HepG2 (cell line): ENCODE data around the gene GLYR1. TPM values are rescaled to one million over a fixed set of nuclear protein-coding genes. Genes with fewer than 3 reads are reported as not detected.

ENCODE experiments used
- ATAC-seq: fragments of 200-7000 bp; cut with Tn5 transposase; 3 replicates; pipeline ENCODE4 v1.9.1; 2020; ENCODE audit warnings: mild to moderate bottlenecking, moderate library complexity
- BruUV-seq: library from RNA; stranded (reverse); fragments of 400-500 nt; replicated peaks from 2 replicates; lab custom pipeline; 2021; lab: Mats Ljungman, UMichigan
- CTCF ChIA-PET: fragments of 300-600 bp; formaldehyde crosslinking; extraction: SDS; loops from one replicate; lab custom pipeline; 2021; ENCODE audit warnings: low total read pairs, inconsistent platforms, low intra/inter-chr PET ratio; lab: Yijun Ruan, JAX
- POLR2A ChIA-PET: fragments of 350-600 bp; sonication (Branson Sonifier 250); formaldehyde crosslinking; loops from one replicate; lab custom pipeline; 2020; ENCODE audit warnings: antibody characterized with exemption, inconsistent platforms; lab: Yijun Ruan, JAX
- DNase-seq: peaks from one replicate; pipeline ENCODE4 v3.0.0-alpha.2; 2015; ENCODE audit warnings: low spot score
- FAIRE-seq: peaks from 3 replicates; lab custom pipeline; 2011; peaks lifted over from hg19 to GRCh38; lab: Jason Lieb, UNC
- H2AFZ ChIP-seq: one replicate; pipeline ENCODE4 v1.6.1; 2011; ENCODE audit warnings: low read length, inconsistent platforms
- H3K27ac ChIP-seq: fragments of 300-600 bp; 3 replicates; pipeline ENCODE4 v1.8.0; 2011; ENCODE audit warnings: mixed run types, mild to moderate bottlenecking, mixed read lengths, low read length, inconsistent platforms; ENCODE audit not compliant: insufficient read depth; ENCODE audit errors: extremely low read length
- H3K27me3 ChIP-seq, 2 experiments: fragments of 200-600 bp in 1 of 2; 2 replicates in 1 of 2; 3 replicates in 1 of 2; pipeline versions ENCODE4 v1.6.0 to v1.8.0; 2011; ENCODE audit warnings: low read length in 2 of 2, mild to moderate bottlenecking in 2 of 2, moderate library complexity in 2 of 2, inconsistent platforms in 1 of 2; ENCODE audit not compliant: insufficient read depth in 2 of 2, control insufficient read depth in 1 of 2
- H3K36me3 ChIP-seq, 2 experiments: fragments of 200-600 bp in 1 of 2; replicated peaks in 1 of 2; 2 replicates in 1 of 2; 3 replicates in 1 of 2; pipeline versions ENCODE4 v1.5.1 to v1.8.0; 2011; ENCODE audit warnings: low read length in 2 of 2, inconsistent platforms in 1 of 2; ENCODE audit not compliant: insufficient read depth in 2 of 2, control insufficient read depth in 1 of 2
- H3K4me1 ChIP-seq: 2 replicates; pipeline ENCODE4 v1.5.1; 2012; ENCODE audit warnings: low read length, inconsistent platforms; ENCODE audit not compliant: insufficient read depth
- H3K4me2 ChIP-seq: 2 replicates; pipeline ENCODE4 v1.6.0; 2011; ENCODE audit warnings: low read depth, low read length, inconsistent platforms
- H3K4me3 ChIP-seq, 3 experiments: fragments of 200-600 bp in 1 of 3; sonication (generic), shearing (Covaris generic) in 1 of 3; replicated peaks in 1 of 3; 2 replicates each; pipeline ENCODE4 v1.5.1; 2011 to 2016; ENCODE audit warnings: low read length in 3 of 3, inconsistent platforms in 2 of 3, low read depth in 2 of 3, mild to moderate bottlenecking in 2 of 3, control low read depth in 1 of 3, mixed read lengths in 1 of 3; ENCODE audit not compliant: insufficient read depth in 1 of 3
- H3K79me2 ChIP-seq: one replicate; pipeline ENCODE4 v1.6.1; 2011; ENCODE audit warnings: low read length, inconsistent platforms; ENCODE audit not compliant: insufficient read depth
- H3K9ac ChIP-seq: 2 replicates; pipeline ENCODE4 v1.6.0; 2011; ENCODE audit warnings: mild to moderate bottlenecking, low read depth, low read length, inconsistent platforms; ENCODE audit not compliant: insufficient read depth
- H3K9me3 ChIP-seq: 2 replicates; pipeline ENCODE4 v1.5.1; 2012; ENCODE audit warnings: mild to moderate bottlenecking, low read length
- H4K20me1 ChIP-seq: 2 replicates; pipeline ENCODE4 v1.6.0; 2011; ENCODE audit warnings: inconsistent platforms, mild to moderate bottlenecking, low read length, moderate library complexity; ENCODE audit not compliant: insufficient read depth
- ADNP ChIP-seq: sonication (generic); formaldehyde crosslinking; IDR thresholded peaks from 2 replicates; pipeline ENCODE4 v1.4.0; 2020; ENCODE audit warnings: missing genetic modification reagents
- HNF4A ChIP-seq: sonication (generic); formaldehyde crosslinking; IDR thresholded peaks from 2 replicates; pipeline ENCODE4 v1.4.0; 2020; ENCODE audit warnings: missing genetic modification reagents
- HNF4G ChIP-seq, 2 experiments: sonication (generic) in 1 of 2; formaldehyde crosslinking in 1 of 2; IDR thresholded peaks; 2 replicates each; pipeline versions ENCODE4 v1.4.0 to v1.6.1; 2011 to 2020; ENCODE audit warnings: borderline replicate concordance in 2 of 2, low read depth in 2 of 2, mild to moderate bottlenecking in 2 of 2, low read length in 1 of 2, missing genetic modification reagents in 1 of 2, moderate library complexity in 1 of 2
- KDM1A ChIP-seq: IDR thresholded peaks from 2 replicates; pipeline ENCODE4 v1.6.1; 2016; ENCODE audit warnings: missing compliant biosample characterization
- MTA3 ChIP-seq: sonication (generic); formaldehyde crosslinking; IDR thresholded peaks from 2 replicates; pipeline ENCODE4 v1.4.0; 2020; ENCODE audit warnings: missing genetic modification reagents
- NCOR1 ChIP-seq: fragments of 200-600 bp; sonication (generic); IDR thresholded peaks from 2 replicates; pipeline ENCODE4 v1.7.0; 2017; ENCODE audit warnings: antibody characterized with exemption, low read length, borderline replicate concordance
- SALL1 ChIP-seq: sonication (generic); formaldehyde crosslinking; IDR thresholded peaks from 2 replicates; pipeline ENCODE4 v1.8.0; 2022; ENCODE audit warnings: mild to moderate bottlenecking, missing genetic modification reagents
- ZMYM3 ChIP-seq: sonication (generic); formaldehyde crosslinking; IDR thresholded peaks from 2 replicates; pipeline ENCODE4 v1.5.1; 2020; ENCODE audit warnings: mild to moderate bottlenecking, missing genetic modification reagents
- ZNF274 ChIP-seq: sonication (generic); formaldehyde crosslinking; IDR thresholded peaks from 2 replicates; pipeline ENCODE4 v1.5.1; 2020; ENCODE audit warnings: mild to moderate bottlenecking, missing genetic modification reagents
- ZNF382 ChIP-seq: sonication (generic); formaldehyde crosslinking; IDR thresholded peaks from 2 replicates; pipeline ENCODE4 v1.5.0; 2020; ENCODE audit warnings: missing genetic modification reagents, mild to moderate bottlenecking, borderline replicate concordance
- ZNF629 ChIP-seq: sonication (generic); formaldehyde crosslinking; conservative IDR thresholded peaks from 2 replicates; pipeline ENCODE4 v1.5.0; 2020; ENCODE audit warnings: missing genetic modification reagents
- WGBS: methylation state at CpG from one replicate; pipeline ENCODE4 v1.1.6; 2017; ENCODE audit warnings: low lambda C conversion rate; 5-methylcytosine and 5-hydroxymethylcytosine counted together
- in situ Hi-C: cut with HindIII; loops from 2 replicates; pipeline ENCODE4 v1.10.0; 2017; ENCODE audit warnings: low pct_unique_long_range_greater_than_20kb; ENCODE audit not compliant: extremely low pct_ligation_motif_present
- intact Hi-C: fragments of 100-400 bp; cut with micrococcal nuclease; formaldehyde crosslinking; loops from one replicate; pipeline ENCODE4 v1.10.0; 2022; ENCODE audit not compliant: unreplicated experiment
- polyA plus RNA-seq, 8 experiments: library from polyadenylated mRNA; depleted of rRNA in 3 of 8; stranded (reverse) in 7 of 8; unstranded in 1 of 8; fragments of >200 nt; fragmentation: Illumina TruSeq in 4 of 8; extraction: Trizol in 4 of 8; gene quantifications; 2 replicates each; pipeline versions ENCODE4 v1.2.1 to v1.2.3, GENCODE V29; 2011 to 2016; ENCODE audit warnings: low read depth in 4 of 8, missing spikeins in 1 of 8, mixed read lengths in 1 of 8; ENCODE audit not compliant: insufficient read depth in 1 of 8
- total RNA-seq, 5 experiments: library from RNA; depleted of rRNA; stranded (reverse); fragments of >200 nt; fragmentation: Illumina TruSeq; extraction: Trizol; gene quantifications; 2 replicates each; pipeline ENCODE4 v1.2.3, GENCODE V29; 2016; ENCODE audit warnings: low read depth in 1 of 5
- TF ChIP-seq, protein P1 (sequence below): sonication (generic); formaldehyde crosslinking; conservative IDR thresholded peaks from 2 replicates; pipeline ENCODE4 v1.4.0; 2020; ENCODE audit warnings: mild to moderate bottlenecking, missing genetic modification reagents, moderate library complexity
- TF ChIP-seq, protein P2 (sequence below): sonication (generic); formaldehyde crosslinking; IDR thresholded peaks from 2 replicates; pipeline ENCODE4 v1.4.0; 2020; ENCODE audit warnings: missing genetic modification reagents, borderline replicate concordance
- TF ChIP-seq, protein P3 (sequence below): sonication (generic); formaldehyde crosslinking; IDR thresholded peaks from 2 replicates; pipeline ENCODE4 v1.4.0; 2020; ENCODE audit warnings: missing genetic modification reagents, mild to moderate bottlenecking, borderline replicate concordance

The GLYR1 gene
- total and polyA plus RNA-seq, 2 of the 13 experiments (the other 11 are each of a cell fraction or from before 2014, with no cell fraction given), result 28.3 to 48.7 TPM

- no peaks in the 10 kb centered on the region for H4K20me1 ChIP-seq
- no peak overlapping the region for H2AFZ ChIP-seq
- H3K27me3 ChIP-seq, result no peaks in the 10 kb centered on the region; a peak in 1 of 5 replicates
- peak overlapping the region; percentile 51 for H3K4me2 ChIP-seq
- WGBS, result 32% methylated on average over 13 of the region's 13 CpGs
- no peaks in the 10 kb centered on the region for H3K36me3 ChIP-seq
- intact Hi-C loops, result no loop called here
- no peaks in the 10 kb centered on the region for H3K79me2 ChIP-seq
- no TSS peak for BruUV-seq
- no peak overlapping the region for H3K4me3 ChIP-seq
- POLR2A ChIA-PET, result interaction anchor here (1.2 to 1.3 kb wide), 2 partner anchors 10 to 24 kb away, joined by 3 read pairs; partner anchors contain the start of gene ROGDI
- no peak overlapping the region for H3K27ac ChIP-seq
- ATAC-seq (peak; percentile 27), DNase-seq (peak; percentile 33)
- in situ Hi-C loops, result no loop called here
- TF ChIP-seq ZNF382, result no peak
- TF ChIP-seq, protein P1, sequence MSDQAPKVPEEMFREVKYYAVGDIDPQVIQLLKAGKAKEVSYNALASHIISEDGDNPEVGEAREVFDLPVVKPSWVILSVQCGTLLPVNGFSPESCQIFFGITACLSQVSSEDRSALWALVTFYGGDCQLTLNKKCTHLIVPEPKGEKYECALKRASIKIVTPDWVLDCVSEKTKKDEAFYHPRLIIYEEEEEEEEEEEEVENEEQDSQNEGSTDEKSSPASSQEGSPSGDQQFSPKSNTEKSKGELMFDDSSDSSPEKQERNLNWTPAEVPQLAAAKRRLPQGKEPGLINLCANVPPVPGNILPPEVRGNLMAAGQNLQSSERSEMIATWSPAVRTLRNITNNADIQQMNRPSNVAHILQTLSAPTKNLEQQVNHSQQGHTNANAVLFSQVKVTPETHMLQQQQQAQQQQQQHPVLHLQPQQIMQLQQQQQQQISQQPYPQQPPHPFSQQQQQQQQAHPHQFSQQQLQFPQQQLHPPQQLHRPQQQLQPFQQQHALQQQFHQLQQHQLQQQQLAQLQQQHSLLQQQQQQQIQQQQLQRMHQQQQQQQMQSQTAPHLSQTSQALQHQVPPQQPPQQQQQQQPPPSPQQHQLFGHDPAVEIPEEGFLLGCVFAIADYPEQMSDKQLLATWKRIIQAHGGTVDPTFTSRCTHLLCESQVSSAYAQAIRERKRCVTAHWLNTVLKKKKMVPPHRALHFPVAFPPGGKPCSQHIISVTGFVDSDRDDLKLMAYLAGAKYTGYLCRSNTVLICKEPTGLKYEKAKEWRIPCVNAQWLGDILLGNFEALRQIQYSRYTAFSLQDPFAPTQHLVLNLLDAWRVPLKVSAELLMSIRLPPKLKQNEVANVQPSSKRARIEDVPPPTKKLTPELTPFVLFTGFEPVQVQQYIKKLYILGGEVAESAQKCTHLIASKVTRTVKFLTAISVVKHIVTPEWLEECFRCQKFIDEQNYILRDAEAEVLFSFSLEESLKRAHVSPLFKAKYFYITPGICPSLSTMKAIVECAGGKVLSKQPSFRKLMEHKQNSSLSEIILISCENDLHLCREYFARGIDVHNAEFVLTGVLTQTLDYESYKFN (CRISPR knock-in tag), result peak; percentile 30; the same call in 1 of the 2 replicates
- peak; percentile 31; the same call in 1 of the 2 replicates for TF ChIP-seq NCOR1
- TF ChIP-seq SALL1, result peak; percentile 48
- TF ChIP-seq, protein P2, sequence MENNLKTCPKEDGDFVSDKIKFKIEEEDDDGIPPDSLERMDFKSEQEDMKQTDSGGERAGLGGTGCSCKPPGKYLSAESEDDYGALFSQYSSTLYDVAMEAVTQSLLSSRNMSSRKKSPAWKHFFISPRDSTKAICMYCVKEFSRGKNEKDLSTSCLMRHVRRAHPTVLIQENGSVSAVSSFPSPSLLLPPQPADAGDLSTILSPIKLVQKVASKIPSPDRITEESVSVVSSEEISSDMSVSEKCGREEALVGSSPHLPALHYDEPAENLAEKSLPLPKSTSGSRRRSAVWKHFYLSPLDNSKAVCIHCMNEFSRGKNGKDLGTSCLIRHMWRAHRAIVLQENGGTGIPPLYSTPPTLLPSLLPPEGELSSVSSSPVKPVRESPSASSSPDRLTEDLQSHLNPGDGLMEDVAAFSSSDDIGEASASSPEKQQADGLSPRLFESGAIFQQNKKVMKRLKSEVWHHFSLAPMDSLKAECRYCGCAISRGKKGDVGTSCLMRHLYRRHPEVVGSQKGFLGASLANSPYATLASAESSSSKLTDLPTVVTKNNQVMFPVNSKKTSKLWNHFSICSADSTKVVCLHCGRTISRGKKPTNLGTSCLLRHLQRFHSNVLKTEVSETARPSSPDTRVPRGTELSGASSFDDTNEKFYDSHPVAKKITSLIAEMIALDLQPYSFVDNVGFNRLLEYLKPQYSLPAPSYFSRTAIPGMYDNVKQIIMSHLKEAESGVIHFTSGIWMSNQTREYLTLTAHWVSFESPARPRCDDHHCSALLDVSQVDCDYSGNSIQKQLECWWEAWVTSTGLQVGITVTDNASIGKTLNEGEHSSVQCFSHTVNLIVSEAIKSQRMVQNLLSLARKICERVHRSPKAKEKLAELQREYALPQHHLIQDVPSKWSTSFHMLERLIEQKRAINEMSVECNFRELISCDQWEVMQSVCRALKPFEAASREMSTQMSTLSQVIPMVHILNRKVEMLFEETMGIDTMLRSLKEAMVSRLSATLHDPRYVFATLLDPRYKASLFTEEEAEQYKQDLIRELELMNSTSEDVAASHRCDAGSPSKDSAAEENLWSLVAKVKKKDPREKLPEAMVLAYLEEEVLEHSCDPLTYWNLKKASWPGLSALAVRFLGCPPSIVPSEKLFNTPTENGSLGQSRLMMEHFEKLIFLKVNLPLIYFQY (CRISPR knock-in tag), result peak; percentile 57; the same call in 1 of the 2 replicates
- TF ChIP-seq ZNF629 (CRISPR knock-in tag), result peak; percentile 93
- TF ChIP-seq, protein P3, sequence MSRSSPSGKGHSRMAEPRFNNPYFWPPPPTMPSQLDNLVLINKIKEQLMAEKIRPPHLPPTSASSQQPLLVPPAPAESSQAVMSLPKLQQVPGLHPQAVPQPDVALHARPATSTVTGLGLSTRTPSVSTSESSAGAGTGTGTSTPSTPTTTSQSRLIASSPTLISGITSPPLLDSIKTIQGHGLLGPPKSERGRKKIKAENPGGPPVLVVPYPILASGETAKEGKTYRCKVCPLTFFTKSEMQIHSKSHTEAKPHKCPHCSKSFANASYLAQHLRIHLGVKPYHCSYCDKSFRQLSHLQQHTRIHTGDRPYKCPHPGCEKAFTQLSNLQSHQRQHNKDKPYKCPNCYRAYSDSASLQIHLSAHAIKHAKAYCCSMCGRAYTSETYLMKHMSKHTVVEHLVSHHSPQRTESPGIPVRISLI (CRISPR knock-in tag), result peak; percentile 58; the same call in 1 of the 2 replicates
- TF ChIP-seq ZMYM3 (CRISPR knock-in tag), result peak; percentile 73; the same call in 1 of the 2 replicates
- TF ChIP-seq ADNP (CRISPR knock-in tag), result 0 out of 2 replicates have a peak, but pooled peaks have one; percentile 35
- no peak for TF ChIP-seq MTA3 (CRISPR knock-in tag)
- peak; percentile 89 for TF ChIP-seq HNF4A (CRISPR knock-in tag)
- no peak for TF ChIP-seq ZNF274 (CRISPR knock-in tag)
- TF ChIP-seq HNF4G (IDR thresholded peaks at IDR 0.05; ENCODE audit: borderline replicate concordance, low read depth, low read length), result peak; percentile 79
- no peak for TF ChIP-seq HNF4G (CRISPR knock-in tag; IDR thresholded peaks at IDR 0.05; ENCODE audit: borderline replicate concordance, low read depth)
- no peak for TF ChIP-seq KDM1A (CRISPR knock-in tag)
- TF ChIP-seq, all 625 proteins: peak for 10
- H3K9me3 ChIP-seq, result no peaks in the 10 kb centered on the region
- H3K4me1 ChIP-seq, result peaks cover 41% of the 10 kb centered on the region
- FAIRE-seq, result no peak
- CTCF ChIA-PET, result no interaction called here
- no peak overlapping the region for H3K9ac ChIP-seq
Measured at GRCh38 chr16:4792951-4793513, 54.1 kb downstream of the GLYR1 start.
